PC-9 (cell line): ENCODE data around the gene REEP5.

Experiments
- CTCF ChIP-seq: fragments of 200-600 bp; sonication (generic); conservative IDR thresholded peaks from 2 replicates; pipeline ENCODE4 v1.6.1; 2017; ENCODE audit warnings: mixed run types, antibody characterized with exemption, mild to moderate bottlenecking, moderate library complexity
- EZH2 ChIP-seq: fragments of 200-600 bp; sonication (generic); IDR thresholded peaks from 2 replicates; pipeline ENCODE4 v1.8.0; 2017; ENCODE audit warnings: antibody characterized with exemption, low read depth

GRCh38 chr5:112908854-112909253 lies 13.2 kb downstream of the REEP5 start:
- TF ChIP-seq CTCF (no peak), EZH2 (no peak)
